Measurements from ENCODE around the gene RAD18.

DNA sequence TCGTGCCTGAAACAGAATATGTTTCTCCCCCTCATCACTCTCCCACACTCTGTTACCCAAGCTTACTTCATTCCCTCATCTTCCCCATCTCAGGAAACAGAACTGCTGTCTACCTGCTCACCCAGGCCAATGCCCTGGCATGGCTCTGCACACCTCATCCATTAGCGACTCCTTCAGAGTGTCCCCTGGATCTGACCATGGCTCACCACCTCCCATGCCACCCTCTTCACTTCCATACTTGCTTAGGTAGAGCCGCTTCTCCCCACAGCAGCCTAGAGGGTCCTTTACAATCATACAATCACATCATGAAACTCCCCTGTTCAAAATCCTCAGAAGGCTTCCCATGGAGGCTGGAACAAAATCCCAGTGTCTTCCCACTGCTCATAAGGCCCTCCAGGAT is 33.9 kb upstream of the RAD18 start:
- TF ChIP-seq, protein P1, sequence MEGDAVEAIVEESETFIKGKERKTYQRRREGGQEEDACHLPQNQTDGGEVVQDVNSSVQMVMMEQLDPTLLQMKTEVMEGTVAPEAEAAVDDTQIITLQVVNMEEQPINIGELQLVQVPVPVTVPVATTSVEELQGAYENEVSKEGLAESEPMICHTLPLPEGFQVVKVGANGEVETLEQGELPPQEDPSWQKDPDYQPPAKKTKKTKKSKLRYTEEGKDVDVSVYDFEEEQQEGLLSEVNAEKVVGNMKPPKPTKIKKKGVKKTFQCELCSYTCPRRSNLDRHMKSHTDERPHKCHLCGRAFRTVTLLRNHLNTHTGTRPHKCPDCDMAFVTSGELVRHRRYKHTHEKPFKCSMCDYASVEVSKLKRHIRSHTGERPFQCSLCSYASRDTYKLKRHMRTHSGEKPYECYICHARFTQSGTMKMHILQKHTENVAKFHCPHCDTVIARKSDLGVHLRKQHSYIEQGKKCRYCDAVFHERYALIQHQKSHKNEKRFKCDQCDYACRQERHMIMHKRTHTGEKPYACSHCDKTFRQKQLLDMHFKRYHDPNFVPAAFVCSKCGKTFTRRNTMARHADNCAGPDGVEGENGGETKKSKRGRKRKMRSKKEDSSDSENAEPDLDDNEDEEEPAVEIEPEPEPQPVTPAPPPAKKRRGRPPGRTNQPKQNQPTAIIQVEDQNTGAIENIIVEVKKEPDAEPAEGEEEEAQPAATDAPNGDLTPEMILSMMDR (conservative IDR thresholded peaks at IDR 0.05; ENCODE audit: low read length), result no peak
- no peak for TF ChIP-seq EZH2phosphoT487 (IDR thresholded peaks at IDR 0.05; ENCODE audit: borderline replicate concordance, low read depth, low read length)
